Measurements from ENCODE around the gene C3orf20.

The C3orf20 gene

DNA sequence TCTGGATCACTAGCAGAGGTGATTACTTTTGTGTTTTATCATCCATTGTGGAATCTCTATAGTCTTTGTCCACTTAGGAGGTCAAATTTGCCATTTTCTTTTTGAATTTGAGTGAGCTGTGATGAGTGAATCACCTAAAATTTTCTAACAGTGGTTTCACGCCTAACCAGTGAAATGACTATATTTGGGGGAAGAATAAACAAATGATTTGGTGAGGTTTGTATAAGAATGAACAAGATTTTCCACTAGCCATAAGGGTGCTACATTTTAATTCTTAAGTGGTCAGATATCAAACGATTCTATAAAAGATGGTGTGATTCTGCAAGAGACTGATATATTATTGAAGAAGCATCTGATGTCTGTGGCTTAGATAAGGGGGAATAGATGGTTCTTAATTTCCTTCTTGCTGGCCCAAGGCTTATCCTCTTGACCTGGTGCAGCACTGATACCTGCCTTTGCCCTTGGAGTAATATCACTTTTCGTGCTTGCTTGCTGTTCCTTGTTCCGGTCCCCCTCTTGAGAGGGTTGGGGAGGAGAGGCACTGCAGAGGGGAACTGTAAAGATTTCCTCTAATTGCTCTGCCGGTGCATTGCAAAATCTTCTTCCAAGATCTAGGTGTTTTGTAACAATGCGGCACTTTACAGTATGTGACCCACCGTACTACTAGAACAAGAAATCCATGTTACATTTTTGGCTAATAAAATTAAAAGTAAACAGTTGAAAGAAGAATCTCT is 14.5 kb downstream of the C3orf20 start:
- no peak overlapping the region for H3K4me3 ChIP-seq
- H3K9me3 ChIP-seq: peaks cover 0 to 13% (median 0%) of the 10 kb centered on the region in 3 donors
- H3K27me3 ChIP-seq: no peaks in the 10 kb centered on the region
- H3K4me1 ChIP-seq: no peaks in the 10 kb centered on the region
- no peak overlapping the region for H3K27ac ChIP-seq
- DNase-seq: no peak
- intact Hi-C loops (cut with DNase I; ENCODE audit: low total_unique reads): no loop called here
- TF ChIP-seq, protein P1, sequence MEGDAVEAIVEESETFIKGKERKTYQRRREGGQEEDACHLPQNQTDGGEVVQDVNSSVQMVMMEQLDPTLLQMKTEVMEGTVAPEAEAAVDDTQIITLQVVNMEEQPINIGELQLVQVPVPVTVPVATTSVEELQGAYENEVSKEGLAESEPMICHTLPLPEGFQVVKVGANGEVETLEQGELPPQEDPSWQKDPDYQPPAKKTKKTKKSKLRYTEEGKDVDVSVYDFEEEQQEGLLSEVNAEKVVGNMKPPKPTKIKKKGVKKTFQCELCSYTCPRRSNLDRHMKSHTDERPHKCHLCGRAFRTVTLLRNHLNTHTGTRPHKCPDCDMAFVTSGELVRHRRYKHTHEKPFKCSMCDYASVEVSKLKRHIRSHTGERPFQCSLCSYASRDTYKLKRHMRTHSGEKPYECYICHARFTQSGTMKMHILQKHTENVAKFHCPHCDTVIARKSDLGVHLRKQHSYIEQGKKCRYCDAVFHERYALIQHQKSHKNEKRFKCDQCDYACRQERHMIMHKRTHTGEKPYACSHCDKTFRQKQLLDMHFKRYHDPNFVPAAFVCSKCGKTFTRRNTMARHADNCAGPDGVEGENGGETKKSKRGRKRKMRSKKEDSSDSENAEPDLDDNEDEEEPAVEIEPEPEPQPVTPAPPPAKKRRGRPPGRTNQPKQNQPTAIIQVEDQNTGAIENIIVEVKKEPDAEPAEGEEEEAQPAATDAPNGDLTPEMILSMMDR (IDR thresholded peaks at IDR 0.05): no peak
- H3K36me3 ChIP-seq: no peaks in the 10 kb centered on the region

DNA sequence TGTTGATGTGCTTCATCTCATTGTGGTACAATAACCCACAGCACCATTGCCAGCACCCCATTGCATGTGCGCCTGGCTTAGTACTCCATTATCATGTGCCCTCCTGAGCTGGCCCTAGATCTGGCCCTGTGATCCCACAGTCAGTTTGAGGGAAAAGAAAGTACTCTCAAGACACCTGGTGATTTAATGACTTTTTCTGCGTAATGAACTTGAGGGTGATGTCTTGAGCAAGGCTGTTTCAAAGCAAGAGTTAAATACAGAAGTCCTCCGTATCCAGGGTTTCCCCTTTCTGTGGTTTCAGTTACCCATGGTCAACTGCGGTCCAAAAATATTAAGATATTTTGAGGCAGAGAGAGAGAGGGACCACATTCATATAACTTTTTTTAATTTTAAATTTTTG is 16.3 kb downstream of the C3orf20 start:
- no peak overlapping the region for H3K27ac ChIP-seq

GRCh38 chr3:14691719-14692118 is 16.8 kb downstream of the C3orf20 start:
- Histone ChIP-seq H3K27ac (no peak overlapping the region), H3K4me3 (no peak overlapping the region), H3K4me1 (no peaks in the 10 kb centered on the region), H3K27me3 (no peaks in the 10 kb centered on the region), H3K9me3 (peaks cover 0 to 13% (median 0%) of the 10 kb centered on the region in 3 donors), H3K36me3 (no peaks in the 10 kb centered on the region)
- intact Hi-C loops (cut with DNase I; ENCODE audit: low total_unique reads): no loop called here
- no peak for DNase-seq
- TF ChIP-seq, protein P1 (IDR thresholded peaks at IDR 0.05): no peak

More for the DNA sequence above, 16.3 kb downstream of the C3orf20 start:
- Histone ChIP-seq H3K4me3 (no peak overlapping the region), H3K27me3 (no peaks in the 10 kb centered on the region), H3K36me3 (no peaks in the 10 kb centered on the region), H3K4me1 (no peaks in the 10 kb centered on the region), H3K9me3 (peaks cover 0 to 13% (median 0%) of the 10 kb centered on the region in 3 donors)
- TF ChIP-seq, protein P1 (IDR thresholded peaks at IDR 0.05): no peak
- intact Hi-C loops (cut with DNase I; ENCODE audit: low total_unique reads): no loop called here
- DNase-seq: no peak

- Histone ChIP-seq H3K27me3 (no peaks in the 10 kb centered on the region), H3K27ac (no peak overlapping the region), H3K9me3 (no peaks in the 10 kb centered on the region), H3K4me1 (no peaks in the 10 kb centered on the region), H3K4me3 (no peak overlapping the region), H3K36me3 (no peaks in the 10 kb centered on the region)
- DNase-seq: no peak
- TF ChIP-seq, protein P1 (IDR thresholded peaks at IDR 0.05): no peak
- intact Hi-C loops (cut with DNase I; ENCODE audit: low total_unique reads): no loop called here
Measured at GRCh38 chr3:14698601-14699244, 23.8 kb downstream of the C3orf20 start.

GRCh38 chr3:14699643-14700042 is 24.7 kb downstream of the C3orf20 start:
- Histone ChIP-seq H3K4me3 (no peak overlapping the region), H3K4me1 (no peaks in the 10 kb centered on the region), H3K27ac (no peak overlapping the region), H3K36me3 (no peaks in the 10 kb centered on the region), H3K27me3 (no peaks in the 10 kb centered on the region), H3K9me3 (no peaks in the 10 kb centered on the region)
- TF ChIP-seq, protein P1 (IDR thresholded peaks at IDR 0.05): no peak
- intact Hi-C loops (cut with DNase I; ENCODE audit: low total_unique reads): no loop called here
- no peak for DNase-seq

Data from tibial artery (tissue), 4 donors.